ENCODE results near the gene RPS6KA2.

RPS6KA2 gene

GRCh38 chr6:166485651-166486535 lies 141.2 kb downstream of the RPS6KA2 start:
- no peak for DNase-seq (ENCODE audit: low read depth)

GRCh38 chr6:166484863-166485262 lies 142.2 kb downstream of the RPS6KA2 start:
- no peak for DNase-seq (ENCODE audit: low read depth)

- no peak for DNase-seq (ENCODE audit: low read depth)
Observed at GRCh38 chr6:166483573-166484250, 143.3 kb downstream of the RPS6KA2 start.

- no peak for DNase-seq (ENCODE audit: low read depth)
Observed at GRCh38 chr6:166483026-166483425, 144.0 kb downstream of the RPS6KA2 start.

GRCh38 chr6:166478782-166479592 lies 148.1 kb downstream of the RPS6KA2 start:
- no peak for DNase-seq (ENCODE audit: low read depth)

GRCh38 chr6:166477647-166478365 lies 149.2 kb downstream of the RPS6KA2 start:
- no peak for DNase-seq (ENCODE audit: low read depth)

- no peak for DNase-seq (ENCODE audit: low read depth)
Observed at GRCh38 chr6:166476634-166477215, 150.3 kb downstream of the RPS6KA2 start.

GRCh38 chr6:166476061-166476591 lies 150.9 kb downstream of the RPS6KA2 start:
- no peak for DNase-seq (ENCODE audit: low read depth)

- DNase-seq (ENCODE audit: low read depth), result no peak
Observed at GRCh38 chr6:166474721-166475565, 152.1 kb downstream of the RPS6KA2 start.

- DNase-seq (ENCODE audit: low read depth), result no peak
Observed at GRCh38 chr6:166473886-166474571, 153.0 kb downstream of the RPS6KA2 start.

GRCh38 chr6:166472636-166473035 lies 154.4 kb downstream of the RPS6KA2 start:
- DNase-seq (ENCODE audit: low read depth), result no peak

GRCh38 chr6:166471797-166472260 lies 155.2 kb downstream of the RPS6KA2 start:
- no peak for DNase-seq (ENCODE audit: low read depth)

GRCh38 chr6:166470863-166471410 lies 156.1 kb downstream of the RPS6KA2 start:
- DNase-seq (ENCODE audit: low read depth), result no peak

- no peak for DNase-seq (ENCODE audit: low read depth)
Observed at GRCh38 chr6:166470029-166470862, 156.8 kb downstream of the RPS6KA2 start.

- DNase-seq (ENCODE audit: low read depth), result no peak
Observed at GRCh38 chr6:166469426-166469961, 157.6 kb downstream of the RPS6KA2 start.

- DNase-seq (ENCODE audit: low read depth), result no peak
Observed at GRCh38 chr6:166467436-166468000, 159.5 kb downstream of the RPS6KA2 start.
